Stimulated activated CD8-positive, alpha-beta memory T cell treated with anti-CD3 and anti-CD28 coated beads, Interleukin-4, amount 100 ng/mL, for 48 hours (primary cell): Measurements from ENCODE around the gene CALM1.

Source experiments
- DNase-seq: peaks from one replicate; pipeline ENCODE4 v3.0.0-alpha.2; 2020

Gene CALM1

GRCh38 chr14:90412058-90412457, 15.2 kb downstream of the CALM1 start:
- DNase-seq, result no peak

DNA sequence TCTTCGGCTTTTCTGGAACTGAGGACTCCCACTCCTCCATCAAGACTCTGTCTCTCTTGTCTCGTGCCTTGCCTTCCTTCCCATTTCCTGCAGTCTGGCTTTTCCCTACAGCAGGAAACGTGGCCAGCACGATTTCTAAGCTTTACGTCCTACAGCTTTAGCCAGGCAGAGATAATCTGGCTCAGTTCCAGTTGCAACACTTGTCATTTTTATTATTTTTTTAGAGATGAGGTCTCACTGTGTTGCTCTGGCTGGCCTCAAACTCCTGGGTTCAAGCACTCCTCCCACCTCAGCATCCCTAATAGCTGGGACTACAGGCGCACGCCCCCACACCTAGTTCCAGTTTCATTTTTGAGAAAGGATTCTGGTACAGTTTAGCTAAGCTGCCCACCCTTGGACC, 19.9 kb downstream of the CALM1 start:
- DNase-seq, result no peak

GRCh38 chr14:90418053-90418452, 21.2 kb downstream of the CALM1 start:
- no peak for DNase-seq

DNA sequence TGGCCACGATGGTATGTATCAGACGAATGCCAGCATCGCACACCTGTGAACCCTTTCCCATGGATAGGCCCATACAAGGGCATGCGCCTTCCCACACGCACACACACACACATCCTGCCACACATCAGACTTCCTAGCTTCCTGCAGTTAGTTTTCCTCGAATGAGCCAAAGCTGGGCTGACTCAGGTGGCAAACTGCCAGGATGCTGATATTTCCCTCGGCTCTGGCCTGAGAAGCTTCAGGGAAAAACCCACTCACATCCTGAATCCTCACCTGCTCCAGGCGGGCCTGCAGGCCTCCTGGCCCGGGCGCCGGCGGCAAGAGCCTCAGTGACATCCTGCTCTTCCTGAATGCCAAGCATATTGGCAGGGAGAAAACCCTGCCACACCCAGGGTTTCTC, 22.4 kb downstream of the CALM1 start:
- DNase-seq, result no peak

DNA sequence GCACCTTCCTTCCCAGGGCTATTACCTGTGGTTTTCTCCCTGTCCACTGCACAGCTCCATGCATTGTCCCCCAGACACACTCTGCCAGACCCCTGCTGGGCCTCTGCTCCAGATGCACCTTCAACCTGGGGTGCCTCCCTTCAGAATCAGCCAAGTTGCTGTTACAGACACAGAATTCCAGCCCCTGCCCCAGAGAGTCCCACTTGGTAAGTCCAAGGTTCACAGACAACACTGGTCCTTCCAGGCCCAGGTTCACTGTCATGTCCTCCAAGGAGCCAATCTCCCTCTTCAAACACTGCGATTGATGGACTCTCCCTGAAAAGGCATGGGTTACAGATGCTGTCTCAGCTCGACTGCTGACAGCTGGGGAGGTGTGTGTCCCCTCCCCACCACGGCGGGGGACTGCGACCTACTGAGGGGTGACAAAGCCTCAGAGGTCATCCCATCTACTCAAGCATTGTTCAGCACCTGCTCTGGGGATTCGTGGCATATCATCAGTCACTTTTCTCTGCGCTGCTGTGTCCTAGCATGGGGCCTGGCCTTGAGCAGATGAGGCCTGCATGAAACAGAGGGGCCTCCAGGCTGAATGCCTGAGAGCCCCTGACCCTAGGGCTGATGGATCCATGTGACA, 24.3 kb downstream of the CALM1 start:
- DNase-seq, result no peak

DNA sequence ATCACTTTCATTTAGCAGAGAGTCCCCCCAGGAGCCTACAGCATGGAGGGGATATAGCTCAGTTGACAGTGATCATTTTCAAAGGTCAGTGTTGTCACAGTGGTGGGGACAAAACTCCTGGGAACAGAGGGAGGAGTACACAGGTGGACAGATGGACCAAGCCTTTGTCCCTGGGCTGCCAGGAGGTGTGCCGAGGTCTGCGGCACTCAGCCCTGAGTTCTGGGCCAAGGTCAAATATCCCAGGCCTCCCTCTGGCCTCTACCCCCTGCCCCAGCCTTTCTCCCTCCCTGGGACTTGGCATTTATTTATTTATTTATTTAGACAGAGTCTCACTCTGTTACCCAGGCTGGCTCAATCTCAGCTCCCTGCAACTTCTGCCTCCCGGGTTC, 24.8 kb downstream of the CALM1 start:
- DNase-seq, result no peak

DNA sequence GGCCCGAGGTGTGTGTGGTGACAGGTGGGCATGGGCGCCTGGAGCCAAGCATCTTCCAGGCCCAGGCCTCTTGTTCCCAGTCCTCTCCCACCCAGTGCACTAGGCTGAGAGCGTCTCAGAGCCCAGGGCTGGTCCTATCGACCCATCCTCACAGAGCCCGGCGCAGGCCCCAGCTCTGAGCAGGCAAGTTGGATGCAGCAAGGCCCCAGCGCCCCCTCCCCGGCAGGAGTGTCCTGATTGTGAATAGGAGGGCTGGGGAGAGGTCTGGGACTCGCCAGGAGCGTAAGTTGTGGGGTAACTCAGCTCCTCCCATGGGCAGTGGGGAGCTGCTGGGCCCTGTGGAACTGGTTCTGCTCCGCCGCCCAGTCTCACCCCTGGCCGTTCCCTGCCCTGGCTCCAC, 26.3 kb downstream of the CALM1 start:
- no peak for DNase-seq

DNA sequence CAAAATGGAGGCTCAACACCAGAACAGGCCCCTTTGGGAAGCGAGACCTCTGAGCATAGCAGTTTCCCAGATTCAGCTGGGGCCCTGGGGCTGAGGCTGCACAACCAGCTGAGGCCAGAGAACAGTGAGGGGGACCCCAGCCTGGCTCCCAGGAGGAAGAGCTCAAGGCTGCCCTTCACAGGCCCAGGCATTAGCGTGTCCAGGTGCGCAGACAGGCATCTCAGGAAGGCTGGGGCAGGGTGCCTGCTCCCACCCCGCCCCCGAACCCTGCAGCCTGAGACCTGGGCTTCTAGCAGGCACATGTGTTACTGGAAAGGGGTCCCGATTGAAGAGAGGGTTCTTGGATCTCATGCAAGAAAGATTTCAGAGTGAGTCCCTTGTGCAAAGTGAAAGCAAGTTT, 27.2 kb downstream of the CALM1 start:
- no peak for DNase-seq

DNA sequence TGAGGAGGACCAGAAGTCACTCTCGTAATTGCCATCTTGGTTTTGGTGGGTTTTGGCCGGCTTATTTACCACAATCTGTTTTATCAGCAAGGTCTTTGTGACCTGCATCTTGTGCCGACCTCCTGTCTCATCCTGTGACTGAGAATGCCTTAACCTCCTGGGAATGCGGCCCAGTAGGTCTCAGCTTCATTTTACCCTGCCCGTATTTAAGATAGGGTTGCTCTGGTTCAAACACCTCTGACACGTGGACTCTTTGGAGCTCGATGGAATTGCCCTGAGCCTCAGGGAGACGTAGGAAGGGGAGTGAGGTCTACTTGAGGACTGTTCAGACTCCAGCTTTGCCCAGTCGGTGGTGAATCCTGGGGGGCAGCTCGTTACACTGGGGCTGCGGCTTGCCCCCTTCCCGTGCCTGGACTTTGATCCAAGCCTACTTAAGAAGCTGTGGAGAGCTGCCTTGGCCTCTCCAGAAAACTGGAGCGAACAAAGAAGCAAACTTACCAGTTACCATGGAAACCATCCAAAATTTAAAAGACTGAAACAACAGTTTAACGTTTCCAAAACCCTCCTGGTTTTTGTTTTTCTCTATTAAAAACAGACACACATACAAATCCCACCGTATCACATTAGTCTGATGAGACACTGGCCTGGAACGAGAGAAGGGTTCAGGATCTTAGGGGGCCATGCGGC, 28.0 kb downstream of the CALM1 start:
- no peak for DNase-seq

- DNase-seq, result no peak
These were observed 28.6 kb downstream of the CALM1 start for GRCh38 chr14:90425373-90425879.

DNA sequence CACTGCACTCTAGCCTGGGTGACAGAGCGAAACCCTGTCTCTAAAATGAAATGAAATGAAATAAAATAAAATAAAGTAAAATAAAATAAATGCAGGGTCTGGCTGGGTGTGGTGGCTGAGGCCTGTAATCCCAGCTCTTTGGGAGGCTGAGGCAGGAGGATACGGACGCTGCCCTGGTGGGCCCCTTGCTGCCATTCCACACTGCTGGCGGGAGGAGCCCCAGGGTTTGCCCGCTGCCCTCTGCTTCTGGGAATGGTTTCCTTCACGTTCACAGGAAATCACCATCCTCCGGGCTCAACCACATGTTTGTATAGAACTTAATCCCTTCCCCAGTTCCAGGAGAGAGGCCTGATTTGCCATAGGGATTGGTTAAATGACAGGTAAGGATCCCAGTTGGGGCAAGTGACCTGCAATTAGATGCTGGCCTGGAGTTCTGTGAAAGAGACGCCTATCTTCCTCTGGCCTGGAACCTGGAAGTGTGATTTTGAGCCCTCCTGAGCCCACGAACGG, 29.3 kb downstream of the CALM1 start:
- no peak for DNase-seq

DNA sequence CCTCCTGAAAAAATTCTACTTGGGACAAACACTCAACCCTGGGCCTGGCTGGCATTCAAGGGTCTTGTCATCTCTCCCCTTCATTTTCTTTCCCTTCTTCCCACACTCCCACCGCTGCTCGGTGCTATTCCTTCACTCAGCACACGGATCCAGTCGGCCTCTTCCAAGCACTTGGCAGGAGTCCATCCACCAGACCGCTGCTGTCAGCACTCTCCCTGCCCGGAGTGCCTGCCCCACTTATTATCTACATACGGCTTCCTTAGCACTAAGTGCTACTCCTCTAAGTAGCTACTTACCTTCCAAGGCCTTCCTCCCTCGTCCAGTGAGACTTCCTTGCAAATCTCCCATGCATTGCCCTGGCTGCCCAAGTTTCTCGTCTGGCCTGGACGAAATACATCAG, 29.8 kb downstream of the CALM1 start:
- no peak for DNase-seq

- DNase-seq, result no peak
These were observed 31.1 kb downstream of the CALM1 start for GRCh38 chr14:90427848-90428426.

GRCh38 chr14:90428676-90429075, 31.8 kb downstream of the CALM1 start:
- DNase-seq, result no peak

DNA sequence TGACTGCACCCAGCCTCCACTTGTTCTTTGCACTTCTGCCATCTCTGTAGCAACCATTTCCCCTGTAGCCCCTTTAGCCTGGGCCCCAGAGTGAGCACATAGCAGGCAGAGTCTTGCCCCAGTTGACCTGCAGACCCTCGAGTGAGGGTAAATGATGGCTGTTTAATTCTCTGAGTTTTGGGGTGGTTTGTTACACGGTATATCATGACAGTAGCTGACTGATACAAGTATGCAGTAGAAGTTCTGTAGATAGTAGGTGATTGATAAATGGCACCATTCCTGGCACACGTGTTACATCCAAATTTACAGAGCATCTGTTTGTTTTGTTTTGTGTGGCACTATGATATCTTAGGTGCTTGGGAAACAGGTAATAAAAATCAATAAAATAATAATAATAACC, 32.4 kb downstream of the CALM1 start:
- DNase-seq, result no peak

DNA sequence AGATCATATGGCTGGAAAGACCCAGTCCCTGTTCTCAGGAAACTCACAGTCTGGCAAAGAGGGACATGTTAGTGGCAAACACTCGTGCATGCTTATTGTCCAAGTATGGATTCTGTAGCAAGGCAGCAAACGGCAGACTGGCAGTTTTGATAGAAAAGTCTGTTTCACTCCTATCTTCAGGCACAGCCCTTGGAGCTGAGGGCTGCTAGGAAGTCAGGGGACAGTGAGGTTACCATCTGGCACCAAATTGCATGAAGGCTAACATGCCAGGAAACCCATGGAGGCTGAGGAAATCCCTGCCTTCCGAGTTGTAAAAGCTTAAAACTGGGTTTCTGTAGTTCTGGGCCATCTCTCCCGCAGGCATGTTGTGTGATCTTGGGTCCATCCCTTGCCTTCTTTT, 32.9 kb downstream of the CALM1 start:
- DNase-seq, result no peak

DNA sequence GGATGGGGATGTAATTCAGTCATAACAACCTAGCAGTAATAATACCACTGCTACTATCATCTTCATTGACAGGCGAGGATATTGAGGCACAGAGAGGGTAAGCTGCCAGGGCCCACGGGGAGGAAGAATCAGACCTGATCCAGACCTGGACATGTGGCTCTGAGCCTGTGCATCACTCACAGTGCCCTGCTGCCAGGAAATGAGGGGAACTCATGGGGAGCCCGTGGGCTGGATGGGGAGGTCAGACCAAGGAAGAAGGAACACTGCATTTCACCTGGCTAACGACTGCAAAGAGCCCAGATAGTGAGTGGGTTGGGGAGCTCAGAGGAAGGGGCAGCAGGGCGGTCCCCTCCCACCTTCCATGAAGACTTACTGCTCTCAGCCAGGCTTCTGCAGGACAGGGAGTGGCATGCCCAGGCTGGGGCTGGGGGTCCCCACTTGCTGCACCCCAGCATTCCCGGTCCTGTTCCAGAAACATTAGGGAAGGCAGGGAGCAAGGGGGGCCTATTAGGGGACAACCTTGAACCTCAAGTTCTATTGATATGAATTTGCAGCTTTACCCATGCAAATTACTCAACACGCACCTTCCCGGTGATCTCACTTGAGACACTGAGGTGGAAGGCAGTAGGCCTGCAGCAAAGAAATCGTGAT, 37.7 kb downstream of the CALM1 start:
- DNase-seq, result no peak

- no peak for DNase-seq
These were observed 42.0 kb downstream of the CALM1 start for GRCh38 chr14:90438841-90439240.

- no peak for DNase-seq
These were observed 43.2 kb downstream of the CALM1 start for GRCh38 chr14:90440021-90440451.

DNA sequence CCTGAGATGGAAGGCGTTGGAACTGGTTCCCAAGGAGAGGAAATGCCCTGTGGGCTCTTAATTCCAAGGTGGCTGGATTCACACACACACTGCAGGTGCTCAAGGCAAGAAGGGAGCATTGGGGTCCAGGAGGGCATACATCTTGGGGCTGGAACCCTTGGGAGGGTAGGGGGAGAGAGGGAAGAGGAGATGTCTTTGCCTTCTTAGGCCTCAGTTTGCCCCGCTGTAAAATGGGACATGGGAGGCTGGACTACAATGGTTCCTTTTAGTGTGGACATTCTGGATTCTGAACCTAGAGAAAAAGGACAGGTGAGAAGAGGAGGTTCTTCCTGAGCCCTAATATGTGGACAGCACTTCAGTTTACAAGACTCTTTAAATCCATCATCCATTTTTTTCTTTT, 43.8 kb downstream of the CALM1 start:
- DNase-seq, result no peak

DNA sequence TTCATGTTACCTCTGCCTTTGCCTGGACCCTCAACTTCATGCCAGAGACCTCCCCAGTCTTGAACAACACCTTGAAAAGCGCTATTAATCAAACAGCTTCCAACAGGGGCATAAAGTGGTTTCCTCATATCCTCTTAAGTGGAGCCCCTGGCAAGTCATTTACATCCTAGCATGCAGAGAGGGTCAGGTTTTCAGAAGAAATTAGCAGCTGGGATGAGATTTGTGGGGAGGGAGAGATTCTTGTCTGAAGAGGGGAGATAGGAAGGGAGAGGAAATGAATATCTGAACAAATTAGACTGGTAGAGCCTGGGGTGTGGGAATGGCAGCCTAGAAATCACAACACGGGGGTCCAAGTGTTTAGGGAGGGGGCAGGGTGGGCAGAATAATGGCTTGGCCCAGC, 45.6 kb downstream of the CALM1 start:
- no peak for DNase-seq

- no peak for DNase-seq
These were observed 46.6 kb downstream of the CALM1 start for GRCh38 chr14:90443161-90444076.
